Stimulated activated CD8-positive, alpha-beta memory T cell treated with anti-CD3 and anti-CD28 coated beads, Interleukin-2, amount 100 ng/mL, for 48 hours (primary cell): ENCODE results near the gene USP6.
"Not testable (repeated sequence)": the region's sequence is repeated elsewhere in the genome, so short reads cannot be mapped to it uniquely, and the experiment has no call there.

ENCODE experiments used
- DNase-seq, 2 donors: peaks; one replicate each; pipeline ENCODE4 v3.0.0-alpha.2; 2020; ENCODE audit warnings: low read depth in 2 of 2

Gene USP6

DNA sequence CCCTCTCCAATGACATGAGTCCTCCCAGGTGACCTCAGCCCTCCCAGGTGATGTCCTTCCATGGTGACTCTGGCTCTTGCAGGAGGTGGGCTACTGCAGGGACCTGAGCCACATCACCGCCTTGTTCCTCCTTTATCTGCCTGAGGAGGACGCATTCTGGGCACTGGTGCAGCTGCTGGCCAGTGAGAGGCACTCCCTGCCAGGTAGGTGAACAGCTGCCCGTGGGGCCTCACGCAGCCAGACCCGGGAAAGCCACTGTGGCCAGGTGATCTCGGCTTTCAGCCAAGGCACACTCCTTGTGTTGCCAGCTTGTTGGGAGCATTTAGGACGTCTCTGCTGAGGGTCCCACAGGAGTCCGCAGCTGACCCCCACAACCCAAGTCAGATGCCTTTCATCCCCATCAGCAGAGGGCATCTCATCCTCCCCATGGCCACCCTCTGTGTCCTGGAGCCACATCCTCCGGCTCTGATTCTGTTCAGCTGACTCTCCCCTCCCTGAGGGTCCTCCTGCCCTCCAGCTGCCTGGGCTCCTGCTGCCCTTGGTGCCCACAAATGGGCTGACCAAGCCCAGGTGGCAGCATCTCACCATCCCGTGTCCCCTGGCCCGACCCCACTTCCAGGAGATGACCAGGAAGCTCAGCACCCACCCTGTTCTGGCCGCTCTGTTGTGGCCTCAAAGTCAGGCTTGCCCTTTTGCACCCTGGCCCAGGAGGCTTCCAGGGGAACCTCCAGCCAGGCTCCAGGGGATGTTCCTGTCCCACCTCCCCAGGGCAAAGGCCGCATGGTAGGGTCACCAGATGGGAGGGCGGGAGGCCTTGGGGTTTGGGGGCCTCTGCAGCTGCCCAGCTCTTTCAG lies 20.1 kb downstream of the USP6 start:
- no peak for DNase-seq

DNA sequence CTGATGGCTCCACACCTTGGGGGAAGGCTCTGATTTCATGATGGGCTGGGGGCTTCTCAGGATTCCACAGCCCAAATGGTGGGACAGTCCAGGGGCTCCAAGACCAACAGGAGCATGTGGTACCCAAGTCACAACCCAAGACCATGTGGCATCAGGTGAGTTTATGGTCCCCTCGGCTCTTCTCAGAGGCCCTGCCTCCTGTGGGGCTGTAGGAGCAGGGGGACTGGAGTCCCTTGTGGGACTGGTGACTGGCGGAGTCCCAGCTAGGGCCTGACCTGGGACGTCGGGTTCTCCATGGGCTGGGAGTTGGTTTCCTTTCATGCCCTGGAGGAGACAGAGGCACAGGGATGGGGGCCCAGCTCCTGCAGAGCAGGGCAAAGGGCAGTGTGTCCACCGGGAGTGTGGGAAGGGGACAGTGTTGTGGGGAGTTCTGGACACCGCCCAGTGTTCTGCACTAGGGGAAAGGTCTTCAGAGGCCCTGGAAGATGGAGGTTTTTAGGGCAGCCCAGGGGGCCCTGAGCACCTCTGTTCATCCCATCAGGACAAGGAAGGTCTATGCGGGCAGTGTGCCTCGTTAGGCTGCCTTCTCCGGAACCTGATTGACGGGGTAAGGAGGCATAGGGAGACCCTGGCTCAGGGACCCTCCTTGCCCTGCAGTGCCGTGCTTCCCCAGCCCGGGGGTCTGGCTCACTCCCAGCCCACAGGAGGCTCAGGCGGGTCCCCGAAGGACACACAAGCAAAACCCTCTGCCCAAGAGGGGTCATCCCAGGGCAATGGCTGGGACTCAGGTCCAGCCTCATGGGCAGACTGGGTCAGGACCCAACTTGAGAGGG lies 21.0 kb downstream of the USP6 start:
- not testable (repeated sequence) for DNase-seq

DNA sequence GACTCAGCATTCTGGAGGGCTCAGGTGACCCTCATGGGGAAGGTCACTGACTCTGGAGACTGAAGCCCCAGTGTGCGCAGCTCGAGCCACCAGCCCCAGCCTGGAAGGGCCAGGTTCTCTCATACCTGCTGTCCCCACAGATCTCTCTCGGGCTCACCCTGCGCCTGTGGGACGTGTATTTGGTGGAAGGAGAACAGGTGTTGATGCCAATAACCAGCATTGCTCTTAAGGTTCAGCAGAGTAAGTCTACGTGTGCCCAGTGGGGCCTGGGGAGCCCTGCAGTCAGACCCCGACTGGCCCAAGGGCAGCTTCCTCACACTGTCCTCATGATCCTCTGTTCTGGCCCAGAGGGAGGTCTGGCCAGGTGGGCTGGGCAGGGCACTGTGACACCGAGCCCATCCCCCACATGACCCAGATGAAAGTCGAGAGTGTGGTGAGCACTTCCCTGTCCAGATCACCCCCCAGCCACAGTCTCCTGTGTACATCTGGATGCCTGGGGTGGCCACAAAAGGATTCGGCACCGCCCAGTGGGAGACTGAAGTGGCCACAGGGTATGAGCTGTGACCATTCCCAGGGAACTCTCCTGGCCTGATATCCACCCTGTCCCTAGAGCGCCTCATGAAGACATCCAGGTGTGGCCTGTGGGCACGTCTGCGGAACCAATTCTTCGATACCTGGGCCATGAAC lies 21.8 kb downstream of the USP6 start:
- DNase-seq = not testable (repeated sequence)

DNA sequence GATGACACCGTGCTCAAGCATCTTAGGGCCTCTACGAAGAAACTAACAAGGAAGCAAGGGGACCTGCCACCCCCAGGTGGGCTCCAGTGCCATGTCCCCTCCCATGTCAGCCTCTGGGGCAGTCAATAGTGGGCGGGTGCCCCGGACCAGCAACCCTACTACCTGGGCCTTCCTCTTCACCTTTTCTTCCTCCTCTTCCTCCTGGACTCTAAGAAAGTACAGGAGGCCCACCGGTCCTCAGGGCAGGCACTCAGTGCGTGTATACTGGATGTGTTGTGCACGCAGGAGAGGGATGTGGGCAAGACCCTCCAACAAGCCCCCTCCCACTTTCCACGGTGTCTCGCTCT lies 22.3 kb downstream of the USP6 start:
- not testable (repeated sequence) for DNase-seq

DNA sequence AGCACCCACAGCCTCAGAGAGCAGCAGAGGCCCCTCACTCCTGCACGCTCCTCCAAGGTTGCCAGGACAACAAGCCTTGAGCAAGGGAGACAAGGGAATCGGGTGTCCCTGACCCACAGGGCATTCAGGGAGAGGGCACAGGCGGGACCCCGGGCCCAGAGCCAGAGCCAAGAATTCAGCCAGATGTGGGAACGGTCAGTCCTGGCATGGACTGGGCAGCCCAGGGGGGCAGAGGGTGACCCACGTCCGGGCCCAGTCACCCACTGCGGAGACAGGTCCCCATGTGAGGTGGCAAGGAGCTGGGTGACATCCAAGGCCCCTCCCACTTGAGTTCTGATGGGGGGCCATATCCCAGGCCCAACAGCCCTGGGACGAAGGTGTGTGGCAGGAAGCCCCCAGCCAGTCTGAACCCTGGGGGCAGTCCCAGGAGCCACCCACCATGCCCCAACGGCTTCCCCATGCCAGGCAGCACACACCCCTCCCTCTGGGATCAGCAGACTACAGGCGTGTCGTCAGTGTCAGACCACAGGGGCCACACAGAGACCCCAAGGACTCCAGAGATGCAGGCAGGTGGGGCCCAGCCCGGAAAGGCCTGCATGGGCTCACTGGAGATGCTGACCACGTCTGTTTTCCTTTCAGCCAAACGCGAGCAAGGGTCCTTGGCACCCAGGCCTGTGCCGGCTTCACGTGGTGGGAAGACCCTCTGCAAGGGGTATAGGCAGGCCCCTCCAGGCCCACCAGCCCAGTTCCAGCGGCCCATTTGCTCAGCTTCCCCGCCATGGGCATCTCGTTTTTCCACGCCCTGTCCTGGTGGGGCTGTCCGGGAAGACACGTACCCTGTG lies 23.0 kb downstream of the USP6 start:
- no peak for DNase-seq

DNA sequence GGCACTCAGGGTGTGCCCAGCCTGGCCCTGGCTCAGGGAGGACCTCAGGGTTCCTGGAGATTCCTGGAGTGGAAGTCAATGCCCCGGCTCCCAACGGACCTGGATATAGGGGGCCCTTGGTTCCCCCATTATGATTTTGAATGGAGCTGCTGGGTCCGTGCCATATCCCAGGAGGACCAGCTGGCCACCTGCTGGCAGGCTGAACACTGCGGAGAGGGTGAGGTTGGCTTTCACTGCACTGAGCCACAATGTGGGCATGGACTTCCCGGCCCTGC lies 23.6 kb downstream of the USP6 start:
- no peak for DNase-seq

DNA sequence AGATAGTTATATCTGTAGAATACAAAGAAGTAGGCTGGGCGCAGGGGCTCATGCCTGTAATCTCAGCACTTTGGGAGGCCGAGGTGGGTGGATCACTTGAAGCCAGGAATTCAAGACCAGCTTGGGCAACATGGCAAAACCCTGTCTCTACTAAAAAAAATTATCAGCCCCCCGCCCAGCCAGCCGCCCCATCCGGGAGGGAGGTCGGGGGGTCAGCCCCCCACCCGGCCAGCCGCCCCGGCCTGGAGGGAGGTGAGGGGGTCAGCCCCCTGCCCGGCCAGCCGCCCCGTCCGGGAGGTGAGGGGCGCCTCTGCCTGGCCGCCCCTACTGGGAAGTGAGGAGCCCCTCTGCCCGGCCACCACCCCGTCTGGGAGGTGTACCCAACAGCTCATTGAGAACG lies 27.0 kb downstream of the USP6 start:
- not testable (repeated sequence) for DNase-seq

DNA sequence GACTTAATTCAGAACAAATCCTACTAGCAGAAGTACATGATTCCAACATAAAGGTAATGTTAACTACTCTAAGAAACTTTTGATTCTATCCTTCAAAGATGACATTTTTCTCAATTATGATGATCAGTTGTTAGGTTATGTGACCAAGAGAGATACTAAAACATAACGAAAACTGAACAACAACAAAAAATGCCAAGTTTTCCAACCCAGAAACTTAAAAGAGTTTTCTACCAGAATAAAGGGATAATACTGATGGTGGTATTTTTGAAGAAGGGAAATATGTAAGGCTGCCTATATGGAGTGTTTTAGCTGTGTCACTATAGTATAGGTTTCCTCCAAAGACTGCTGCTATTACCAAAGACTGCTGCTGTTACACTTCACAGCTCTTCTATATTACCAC lies 30.3 kb downstream of the USP6 start:
- DNase-seq = not testable (repeated sequence)

DNA sequence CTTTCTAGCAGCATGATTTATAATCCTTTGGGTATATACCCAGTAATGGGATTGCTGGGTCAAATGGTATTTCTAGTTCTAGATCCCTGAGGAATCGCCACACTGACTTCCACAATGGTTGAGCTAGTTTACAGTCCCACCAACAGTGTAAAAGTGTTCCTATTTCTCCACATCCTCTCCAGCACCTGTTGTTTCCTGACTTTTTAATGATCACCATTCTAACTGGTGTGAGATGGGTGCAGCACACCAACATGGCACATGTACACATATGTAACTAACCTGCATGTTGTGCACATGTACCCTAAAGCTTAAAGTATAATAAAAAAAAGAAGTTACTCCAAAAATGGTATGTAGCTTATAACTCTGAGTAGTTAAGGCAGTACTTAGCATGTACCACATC lies 44.9 kb downstream of the USP6 start:
- DNase-seq = not testable (repeated sequence)

DNA sequence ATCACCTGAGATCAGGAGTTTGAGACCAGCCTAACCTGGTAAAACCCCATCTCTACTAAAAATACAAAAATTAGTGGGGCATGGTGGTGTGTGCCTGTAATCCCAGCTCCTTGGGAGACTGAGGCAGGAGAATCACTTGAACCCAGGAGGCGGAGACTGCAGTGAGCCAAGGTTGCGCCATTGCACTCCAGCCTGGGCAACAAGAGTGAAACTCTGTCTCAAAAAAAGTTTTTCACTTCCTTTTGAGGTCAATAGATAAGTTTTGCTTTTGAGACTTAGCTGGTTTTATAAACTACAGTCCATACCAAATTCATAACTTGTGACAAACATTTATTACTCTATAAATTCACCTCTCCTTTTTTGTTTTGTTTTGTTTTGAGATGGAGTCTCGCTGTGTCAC lies 46.0 kb downstream of the USP6 start:
- not testable (repeated sequence) for DNase-seq

DNA sequence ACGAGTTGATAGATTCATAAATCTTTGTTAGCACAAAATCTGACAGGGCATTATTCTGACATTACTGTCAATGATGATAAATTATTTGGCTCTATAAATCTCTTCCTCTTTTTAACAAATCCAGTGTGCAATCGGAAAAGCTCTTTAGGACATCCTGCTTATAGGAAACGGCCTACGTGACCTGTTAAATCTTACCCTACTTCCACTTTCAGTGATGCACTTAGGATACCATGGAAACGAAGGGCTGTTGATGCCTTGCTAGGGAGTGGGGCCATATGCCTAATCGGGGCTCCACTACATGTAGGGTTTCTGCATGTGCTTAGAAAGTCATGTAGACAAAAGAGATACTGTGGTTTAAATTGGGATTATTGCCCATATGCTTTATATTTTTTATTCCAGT lies 48.6 kb downstream of the USP6 start:
- no peak for DNase-seq

DNA sequence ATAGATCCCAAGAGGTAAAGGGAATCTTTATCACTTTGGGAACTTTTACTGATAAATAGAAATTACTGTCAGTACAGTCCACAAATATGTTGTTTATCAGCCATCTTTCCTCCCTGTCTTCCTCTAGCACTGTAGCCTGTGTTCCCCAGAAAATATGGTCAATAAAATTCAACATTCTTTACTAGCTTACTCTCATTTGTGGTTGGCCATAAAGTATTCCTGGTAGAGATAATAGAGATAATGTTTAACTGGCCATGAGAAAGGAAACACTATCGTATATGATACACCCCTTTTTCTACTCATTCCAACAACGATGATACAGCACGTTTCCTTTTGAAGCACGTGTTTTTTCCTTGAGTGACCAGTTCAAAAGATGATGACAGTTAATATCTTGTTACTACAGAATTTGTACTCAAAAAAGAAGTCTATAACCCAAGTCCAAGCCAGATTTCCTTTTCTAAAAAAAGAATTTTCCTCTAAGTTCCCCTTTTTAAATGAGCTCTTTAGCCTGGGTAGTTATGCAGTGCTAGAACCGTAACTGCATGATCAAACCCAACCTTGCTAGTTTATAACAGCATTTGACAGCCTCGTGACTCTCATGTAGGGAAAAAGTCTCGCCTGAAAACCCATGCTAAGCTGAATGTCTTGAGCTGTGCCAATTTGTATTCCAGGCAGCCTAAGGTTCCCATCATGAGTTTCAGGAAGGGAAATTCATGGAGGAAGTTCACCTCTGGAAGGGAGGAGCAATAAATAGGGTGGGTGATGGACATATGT lies 50.1 kb downstream of the USP6 start:
- DNase-seq = not testable (repeated sequence)

DNA sequence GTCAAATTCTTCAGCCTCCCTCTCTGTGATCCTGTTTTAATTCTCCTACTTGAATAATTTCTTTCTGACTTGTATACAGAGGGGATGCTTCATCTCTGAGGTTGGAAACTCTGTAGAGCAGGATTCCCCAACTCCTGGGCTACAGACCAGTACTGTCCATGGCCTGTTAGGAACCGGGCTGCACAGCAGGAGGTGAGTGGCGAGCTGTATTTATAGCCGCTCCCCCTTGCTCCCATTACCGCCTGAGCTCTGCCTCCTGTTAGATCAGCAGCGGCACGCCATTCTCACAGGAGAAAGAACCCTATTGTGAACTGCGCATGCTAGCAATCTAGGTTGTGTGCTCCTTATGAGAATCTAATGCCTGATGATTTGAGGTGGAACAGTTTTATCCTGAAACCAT lies 59.2 kb downstream of the USP6 start:
- DNase-seq = not testable (repeated sequence)

DNA sequence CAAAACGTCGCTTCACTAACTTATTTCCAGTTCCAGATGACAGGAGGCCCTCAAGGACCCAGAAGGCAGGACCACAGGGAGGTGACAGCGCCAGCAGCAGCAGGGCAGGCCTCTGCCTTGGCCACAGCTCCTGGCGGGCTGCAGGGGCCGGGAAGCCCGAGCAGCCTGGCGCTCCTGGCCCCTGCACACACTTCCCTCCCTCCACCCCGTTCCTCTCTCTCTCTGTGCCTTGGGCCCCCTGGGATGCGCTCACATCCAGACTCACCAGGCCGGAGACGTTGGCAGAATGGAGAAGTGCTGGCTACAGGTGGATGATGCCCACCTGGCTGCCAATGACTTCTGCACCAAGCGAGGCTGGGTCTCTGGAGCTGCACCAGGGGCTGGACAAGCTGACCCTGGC lies 63.2 kb downstream of the USP6 start:
- no peak for DNase-seq

DNA sequence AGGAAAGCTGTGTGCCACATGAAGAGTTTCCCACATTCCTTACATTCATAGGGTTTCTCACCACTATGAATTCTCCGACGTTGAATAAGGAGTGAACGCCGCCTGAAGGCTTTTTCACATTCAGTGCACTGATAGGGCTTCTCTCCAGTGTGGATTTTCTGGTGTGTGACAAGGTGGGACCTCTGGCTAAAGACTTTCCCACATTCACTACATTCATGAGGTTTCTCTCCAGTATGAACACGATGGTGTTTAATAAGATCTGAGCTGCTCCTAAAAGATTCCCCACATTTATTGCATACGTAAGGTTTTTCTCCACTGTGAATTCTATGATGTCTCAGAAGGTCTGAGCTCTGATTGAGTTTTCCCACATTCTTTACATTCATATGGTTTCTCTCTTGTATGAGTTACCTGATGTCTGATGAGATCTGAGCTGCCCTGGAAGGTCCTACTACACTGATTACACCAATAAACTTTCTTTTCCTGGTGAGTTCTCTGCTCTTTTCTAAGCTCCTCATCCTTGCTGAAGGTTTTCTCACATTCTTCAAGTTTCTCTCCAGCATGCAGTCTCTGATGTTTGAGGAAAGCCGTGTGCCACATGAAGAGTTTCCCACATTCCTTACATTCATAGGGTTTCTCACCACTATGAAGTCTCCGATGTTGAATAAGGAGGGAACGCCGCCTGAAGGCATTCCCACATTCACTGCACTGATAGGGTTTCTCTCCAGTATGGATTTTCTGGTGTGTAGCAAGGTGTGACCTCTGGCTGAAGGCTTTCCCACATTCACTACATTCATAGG lies 65.9 kb downstream of the USP6 start:
- no peak for DNase-seq

DNA sequence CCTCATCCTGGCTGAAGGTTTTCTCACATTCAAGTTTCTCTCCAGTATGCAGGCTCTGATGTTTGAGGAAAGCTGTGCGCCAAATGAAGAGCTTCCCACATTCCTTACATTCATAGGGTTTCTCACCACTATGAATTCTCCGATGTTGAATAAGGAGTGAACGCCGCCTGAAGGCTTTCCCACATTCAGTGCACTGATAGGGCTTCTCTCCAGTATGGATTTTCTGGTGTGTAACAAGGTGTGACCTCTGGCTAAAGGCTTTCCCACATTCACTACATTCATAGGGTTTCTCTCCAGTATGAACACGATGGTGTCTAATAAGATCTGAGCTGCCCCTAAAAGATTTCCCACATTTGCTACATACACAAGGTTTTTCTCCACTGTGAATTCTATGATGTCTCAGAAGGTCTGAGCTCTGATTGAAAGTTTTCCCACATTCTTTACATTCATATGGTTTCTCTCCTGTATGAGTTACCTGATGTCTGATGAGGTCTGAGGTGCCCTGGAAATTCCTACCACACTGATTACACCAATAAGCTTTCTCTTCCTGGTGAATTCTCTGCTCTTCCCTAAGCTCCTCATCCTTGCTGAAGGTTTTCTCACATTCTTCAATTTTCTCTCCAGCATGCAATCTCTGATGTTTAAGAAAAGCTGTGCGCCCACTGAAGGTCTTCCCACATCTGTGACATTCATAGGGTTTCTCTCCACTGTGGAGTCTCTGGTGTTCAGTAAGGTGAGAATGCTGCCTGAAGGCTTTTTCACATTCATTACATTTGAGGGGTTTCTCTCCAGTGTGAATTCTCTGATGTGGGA lies 67.0 kb downstream of the USP6 start:
- no peak for DNase-seq

DNA sequence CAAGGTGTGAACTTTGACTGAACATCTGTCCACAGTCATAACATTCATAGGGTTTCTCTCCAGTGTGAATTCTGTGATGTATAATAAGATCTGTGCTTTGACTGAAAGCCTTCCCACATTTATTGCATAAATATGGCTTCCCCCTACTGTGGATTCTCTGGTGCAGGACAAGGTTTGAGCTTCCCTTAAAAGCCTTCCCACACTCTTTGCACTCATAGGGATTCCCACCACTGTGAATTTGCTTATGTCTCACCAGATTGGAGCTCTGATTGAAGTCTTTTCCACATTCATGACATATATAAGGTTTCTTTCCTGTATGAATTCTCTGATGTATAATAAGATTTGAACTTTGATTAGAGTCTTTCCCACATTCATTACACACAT lies 67.6 kb downstream of the USP6 start:
- no peak for DNase-seq

DNA sequence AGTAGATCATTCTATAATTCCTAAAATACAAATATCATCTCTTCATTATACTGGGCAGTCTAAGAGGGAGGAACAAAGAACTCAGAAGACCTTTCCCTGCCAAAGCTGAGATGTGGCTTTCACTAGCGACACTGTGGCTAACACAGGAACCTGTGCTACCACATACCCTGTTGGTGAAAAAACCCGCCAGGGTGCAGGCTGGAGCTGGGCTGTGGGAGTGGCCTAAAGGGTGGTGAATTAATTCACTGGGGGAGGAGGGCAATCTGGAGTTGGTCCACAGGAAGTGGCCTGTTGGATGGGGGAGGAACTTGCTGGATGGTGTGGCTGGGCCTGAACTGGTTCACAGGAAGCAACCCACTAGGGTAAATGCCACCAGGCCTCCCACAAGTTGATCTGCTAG lies 68.5 kb downstream of the USP6 start:
- no peak for DNase-seq
